ENCODE results near the gene RPS6KA2.

GRCh38 chr6:166671434-166672081 is 44.5 kb upstream of the RPS6KA2 start:
- TF ChIP-seq CTCF (IDR thresholded peaks at IDR 0.05) (no peak), POLR2AphosphoS5 (IDR thresholded peaks at IDR 0.05) (no peak), EP300 (IDR thresholded peaks at IDR 0.05) (no peak)

All from gastroesophageal sphincter (tissue), 3 donors.